ENCODE data around the gene ADAMTS16. TPM values are rescaled to one million over a fixed set of nuclear protein-coding genes. Genes with fewer than 3 reads are reported as not detected.

The ADAMTS16 gene
- total RNA-seq, 4 donors from 2014 or later = under 0.01 to 19.2 (median 0.34) TPM; not detected in 1

DNA sequence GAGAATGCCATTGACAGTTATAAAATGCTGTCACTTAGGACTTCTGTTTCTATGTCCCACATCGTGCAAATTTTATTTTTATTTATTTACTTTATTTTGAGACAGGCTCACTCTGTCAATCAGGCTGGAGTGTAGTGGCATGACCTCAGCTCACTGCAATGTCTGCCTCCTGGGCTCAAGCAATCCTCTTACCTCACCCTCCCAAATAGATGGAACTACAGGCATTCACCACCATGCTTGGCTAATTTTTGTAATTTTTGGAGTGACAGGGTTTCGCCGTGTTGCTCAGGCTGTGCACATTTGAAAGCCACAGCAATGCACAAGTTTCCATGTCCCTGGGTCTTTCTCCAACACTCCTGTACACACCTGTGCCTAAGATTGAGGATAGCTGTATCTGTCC, 51.8 kb downstream of the ADAMTS16 start:
- Histone ChIP-seq H3K36me3 (no peaks in the 10 kb centered on the region), H3K27ac (no peak overlapping the region), H3K4me1 (no peaks in the 10 kb centered on the region), H3K9me3 (no peaks in the 10 kb centered on the region), H3K4me3 (no peak overlapping the region), H3K27me3 (no peaks in the 10 kb centered on the region)
- intact Hi-C loops (cut with DNase I; ENCODE audit: low total_unique reads) = no loop called here
- TF ChIP-seq, protein P1, sequence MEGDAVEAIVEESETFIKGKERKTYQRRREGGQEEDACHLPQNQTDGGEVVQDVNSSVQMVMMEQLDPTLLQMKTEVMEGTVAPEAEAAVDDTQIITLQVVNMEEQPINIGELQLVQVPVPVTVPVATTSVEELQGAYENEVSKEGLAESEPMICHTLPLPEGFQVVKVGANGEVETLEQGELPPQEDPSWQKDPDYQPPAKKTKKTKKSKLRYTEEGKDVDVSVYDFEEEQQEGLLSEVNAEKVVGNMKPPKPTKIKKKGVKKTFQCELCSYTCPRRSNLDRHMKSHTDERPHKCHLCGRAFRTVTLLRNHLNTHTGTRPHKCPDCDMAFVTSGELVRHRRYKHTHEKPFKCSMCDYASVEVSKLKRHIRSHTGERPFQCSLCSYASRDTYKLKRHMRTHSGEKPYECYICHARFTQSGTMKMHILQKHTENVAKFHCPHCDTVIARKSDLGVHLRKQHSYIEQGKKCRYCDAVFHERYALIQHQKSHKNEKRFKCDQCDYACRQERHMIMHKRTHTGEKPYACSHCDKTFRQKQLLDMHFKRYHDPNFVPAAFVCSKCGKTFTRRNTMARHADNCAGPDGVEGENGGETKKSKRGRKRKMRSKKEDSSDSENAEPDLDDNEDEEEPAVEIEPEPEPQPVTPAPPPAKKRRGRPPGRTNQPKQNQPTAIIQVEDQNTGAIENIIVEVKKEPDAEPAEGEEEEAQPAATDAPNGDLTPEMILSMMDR (IDR thresholded peaks at IDR 0.05) = no peak
- TF ChIP-seq POLR2A (IDR thresholded peaks at IDR 0.05) = no peak
- no peak for DNase-seq

DNA sequence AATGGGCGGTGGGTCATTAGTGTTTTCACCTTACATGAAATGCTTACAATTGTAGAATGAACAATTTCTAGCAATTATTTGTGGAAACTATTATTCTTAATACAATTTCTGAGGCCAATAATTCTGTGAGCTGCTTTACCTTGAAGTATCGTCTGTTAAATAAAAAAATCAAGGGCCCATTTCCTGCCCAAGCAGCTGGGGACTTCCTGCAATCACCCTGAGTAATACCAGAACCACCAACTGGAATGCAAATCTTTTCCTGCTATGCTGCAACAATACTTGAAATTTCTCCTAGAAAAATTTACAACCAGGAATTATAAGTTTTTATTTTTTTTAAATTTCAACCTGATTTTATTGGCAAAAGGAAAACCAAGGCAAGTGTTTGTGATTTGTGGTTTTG, 52.6 kb downstream of the ADAMTS16 start:
- TF ChIP-seq, protein P1 (IDR thresholded peaks at IDR 0.05) = no peak
- no peak for TF ChIP-seq POLR2A (IDR thresholded peaks at IDR 0.05)
- H3K4me1 ChIP-seq = no peaks in the 10 kb centered on the region
- intact Hi-C loops (cut with DNase I; ENCODE audit: low total_unique reads) = no loop called here

DNA sequence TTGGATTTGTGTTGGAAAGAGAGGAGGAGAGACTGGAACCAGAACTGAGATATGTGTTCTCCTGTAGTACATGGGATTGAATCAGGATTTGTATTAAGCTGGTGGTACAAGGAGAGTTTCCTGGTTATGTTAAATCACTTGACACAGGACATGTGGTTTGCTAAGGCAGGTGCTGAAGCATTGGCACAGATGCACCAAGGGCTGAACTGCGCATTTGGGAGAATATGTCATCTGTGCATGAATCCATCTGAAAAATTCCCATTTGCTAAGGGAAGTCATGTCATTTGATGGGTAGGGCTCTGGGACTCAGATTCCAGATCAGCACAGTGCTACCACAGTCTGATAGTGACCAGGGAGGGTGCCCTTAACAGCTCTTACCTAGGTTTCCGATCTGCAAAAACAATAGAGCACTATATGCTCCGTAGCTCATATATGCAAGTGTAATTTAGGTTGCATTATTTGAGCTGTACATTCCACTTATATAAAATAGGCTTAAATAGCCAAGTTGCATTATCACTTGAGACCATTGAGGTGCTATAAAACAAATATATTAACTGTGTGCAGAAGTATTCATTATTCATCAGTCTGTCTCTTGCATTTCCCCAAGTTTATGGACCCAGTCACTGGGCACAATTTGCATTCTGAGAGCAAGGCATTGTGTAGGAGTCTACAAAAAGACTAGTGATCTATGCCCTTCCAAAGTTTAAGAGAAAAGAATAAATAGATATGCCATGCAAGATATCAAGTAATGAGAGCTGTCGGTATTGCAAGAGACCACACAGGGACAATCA, 55.2 kb downstream of the ADAMTS16 start:
- Histone ChIP-seq H3K27ac (no peak overlapping the region), H3K4me3 (no peak overlapping the region), H3K27me3 (no peaks in the 10 kb centered on the region), H3K36me3 (no peaks in the 10 kb centered on the region), H3K4me1 (no peaks in the 10 kb centered on the region), H3K9me3 (no peaks in the 10 kb centered on the region)
- DNase-seq = no peak
- no peak for TF ChIP-seq POLR2A (IDR thresholded peaks at IDR 0.05)
- TF ChIP-seq, protein P1 (IDR thresholded peaks at IDR 0.05) = no peak
- intact Hi-C loops (cut with DNase I; ENCODE audit: low total_unique reads) = no loop called here

More for the DNA sequence above, 52.6 kb downstream of the ADAMTS16 start:
- H3K36me3 ChIP-seq = no peaks in the 10 kb centered on the region
- no peak overlapping the region for H3K4me3 ChIP-seq
- H3K27ac ChIP-seq = no peak overlapping the region
- no peak for DNase-seq
- no peaks in the 10 kb centered on the region for H3K9me3 ChIP-seq
- H3K27me3 ChIP-seq = no peaks in the 10 kb centered on the region

DNA sequence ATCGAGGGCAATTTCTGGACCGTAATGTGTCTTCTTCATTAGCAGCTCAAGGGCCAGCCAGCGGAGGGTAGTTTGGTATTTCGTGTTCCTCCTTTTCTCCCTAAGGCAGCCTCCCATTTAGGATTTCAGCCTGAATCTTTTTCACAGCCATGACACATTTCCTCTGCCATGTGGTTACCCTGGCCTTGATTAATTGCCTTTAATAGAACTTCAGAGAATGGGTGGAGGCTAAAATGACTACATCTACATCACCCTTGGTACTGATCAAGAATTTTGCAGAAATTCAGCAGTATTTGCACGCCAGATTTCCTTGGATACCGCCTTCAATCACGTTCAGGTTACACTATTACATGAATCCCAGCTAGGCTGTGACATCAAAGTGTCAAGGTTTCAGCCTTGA, 58.0 kb downstream of the ADAMTS16 start:
- Histone ChIP-seq H3K4me3 (no peak overlapping the region), H3K27ac (no peak overlapping the region), H3K9me3 (no peaks in the 10 kb centered on the region), H3K4me1 (no peaks in the 10 kb centered on the region), H3K36me3 (no peaks in the 10 kb centered on the region), H3K27me3 (no peaks in the 10 kb centered on the region)
- TF ChIP-seq POLR2A (IDR thresholded peaks at IDR 0.05) = no peak
- TF ChIP-seq, protein P1 (IDR thresholded peaks at IDR 0.05) = no peak
- DNase-seq = no peak
- intact Hi-C loops (cut with DNase I; ENCODE audit: low total_unique reads) = no loop called here

DNA sequence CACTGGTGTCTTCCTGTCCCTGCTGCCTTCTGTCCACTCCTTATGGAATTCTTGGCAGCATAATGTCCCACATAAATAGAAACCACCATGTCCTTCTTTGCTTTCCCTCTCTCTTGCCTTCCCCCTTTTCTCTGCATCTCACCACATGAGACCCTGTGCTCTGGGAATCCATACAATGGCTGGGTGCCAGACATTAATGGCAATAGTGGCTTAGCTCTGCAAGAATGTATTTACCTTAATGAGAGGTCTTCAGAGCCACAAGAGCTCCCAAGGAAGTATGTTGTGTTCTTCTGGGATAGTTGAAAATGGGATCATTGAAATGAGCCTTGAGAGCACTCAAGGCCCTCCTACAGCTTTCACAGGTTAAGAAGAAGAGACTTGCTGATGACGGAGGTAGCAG, 58.7 kb downstream of the ADAMTS16 start:
- intact Hi-C loops (cut with DNase I; ENCODE audit: low total_unique reads) = no loop called here
- TF ChIP-seq, protein P1 (IDR thresholded peaks at IDR 0.05) = no peak
- TF ChIP-seq POLR2A (IDR thresholded peaks at IDR 0.05) = no peak

More for the DNA sequence above, 58.7 kb downstream of the ADAMTS16 start:
- Histone ChIP-seq H3K36me3 (no peaks in the 10 kb centered on the region), H3K4me1 (no peaks in the 10 kb centered on the region), H3K9me3 (no peaks in the 10 kb centered on the region), H3K4me3 (no peak overlapping the region), H3K27ac (no peak overlapping the region), H3K27me3 (no peaks in the 10 kb centered on the region)
- no peak for DNase-seq
